PC-9 (cell line): ENCODE measurements around the gene RPTOR.

Experiments
- EZH2 ChIP-seq: fragments of 200-600 bp; sonication (generic); IDR thresholded peaks from 2 replicates; pipeline ENCODE4 v1.8.0; 2017; ENCODE audit warnings: antibody characterized with exemption, low read depth
- TF ChIP-seq, protein P1 (sequence below): fragments of 200-600 bp; sonication (generic); conservative IDR thresholded peaks from 2 replicates; pipeline ENCODE4 v1.6.1; 2017; ENCODE audit warnings: mixed run types, antibody characterized with exemption, mild to moderate bottlenecking, moderate library complexity

DNA sequence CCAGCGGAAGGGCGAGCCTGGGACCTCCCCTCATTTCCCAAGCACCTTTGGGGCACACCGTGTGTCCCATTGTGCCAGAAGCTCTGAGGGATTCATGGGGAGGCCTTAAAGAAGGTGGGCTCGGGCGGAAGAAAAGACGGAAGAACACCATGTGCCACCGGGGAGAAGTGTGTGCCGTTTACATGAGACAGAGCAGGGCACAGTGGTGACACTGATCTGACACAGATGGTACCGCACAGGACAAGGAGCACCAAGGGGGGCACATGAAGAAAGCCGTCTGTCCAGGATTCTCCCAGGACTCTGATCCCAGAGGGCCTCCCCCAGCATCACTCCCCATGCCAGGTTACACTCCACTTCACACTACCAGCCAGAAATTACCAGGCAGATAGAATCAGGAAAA is 318.3 kb downstream of the RPTOR start:
- TF ChIP-seq, protein P1, sequence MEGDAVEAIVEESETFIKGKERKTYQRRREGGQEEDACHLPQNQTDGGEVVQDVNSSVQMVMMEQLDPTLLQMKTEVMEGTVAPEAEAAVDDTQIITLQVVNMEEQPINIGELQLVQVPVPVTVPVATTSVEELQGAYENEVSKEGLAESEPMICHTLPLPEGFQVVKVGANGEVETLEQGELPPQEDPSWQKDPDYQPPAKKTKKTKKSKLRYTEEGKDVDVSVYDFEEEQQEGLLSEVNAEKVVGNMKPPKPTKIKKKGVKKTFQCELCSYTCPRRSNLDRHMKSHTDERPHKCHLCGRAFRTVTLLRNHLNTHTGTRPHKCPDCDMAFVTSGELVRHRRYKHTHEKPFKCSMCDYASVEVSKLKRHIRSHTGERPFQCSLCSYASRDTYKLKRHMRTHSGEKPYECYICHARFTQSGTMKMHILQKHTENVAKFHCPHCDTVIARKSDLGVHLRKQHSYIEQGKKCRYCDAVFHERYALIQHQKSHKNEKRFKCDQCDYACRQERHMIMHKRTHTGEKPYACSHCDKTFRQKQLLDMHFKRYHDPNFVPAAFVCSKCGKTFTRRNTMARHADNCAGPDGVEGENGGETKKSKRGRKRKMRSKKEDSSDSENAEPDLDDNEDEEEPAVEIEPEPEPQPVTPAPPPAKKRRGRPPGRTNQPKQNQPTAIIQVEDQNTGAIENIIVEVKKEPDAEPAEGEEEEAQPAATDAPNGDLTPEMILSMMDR: no peak
- no peak for TF ChIP-seq EZH2
